Activated T-helper 1 cell treated with anti-CD3 and anti-CD28 coated beads, Interleukin-2, amount 50 U/mL, for 16 hours (primary cell): Measurements from ENCODE around the gene OTOS.
A peak's percentile ranks its signal among the peaks of the same experiment; 100 is the strongest.

Experiments used
- DNase-seq, 2 donors: peaks; one replicate each; pipeline ENCODE4 v3.0.0-alpha.2; 2020; ENCODE audit warnings: low read depth in 1 of 2, low spot score in 1 of 2

The OTOS gene

GRCh38 chr2:240137596-240138253 is 2.7 kb downstream of the OTOS start:
- no peak for DNase-seq

- no peak for DNase-seq
Observed at GRCh38 chr2:240136671-240137292, 3.7 kb downstream of the OTOS start.

- DNase-seq = peak; percentile 75 to 76
Observed at GRCh38 chr2:240136013-240136670, 4.3 kb downstream of the OTOS start, which contains the start of gene COPS9. Gene COPS9 (minus strand): TSS chr2:240136305. CDS start chr2:240136284, 21 bp downstream.

- DNase-seq = no peak
Observed at GRCh38 chr2:240135706-240136012, 4.8 kb downstream of the OTOS start.

GRCh38 chr2:240134956-240135520 is 5.4 kb downstream of the OTOS start:
- DNase-seq = no peak

GRCh38 chr2:240134466-240134865 is 6.0 kb downstream of the OTOS start:
- DNase-seq = no peak

GRCh38 chr2:240133401-240133800 is 7.1 kb downstream of the OTOS start:
- DNase-seq = no peak

- no peak for DNase-seq
Observed at GRCh38 chr2:240132651-240132980, 7.8 kb downstream of the OTOS start.

- no peak for DNase-seq
Observed at GRCh38 chr2:240131941-240132650, 8.4 kb downstream of the OTOS start.

GRCh38 chr2:240131296-240131695 is 9.2 kb downstream of the OTOS start:
- no peak for DNase-seq

- DNase-seq = no peak
Observed at GRCh38 chr2:240130393-240131195, 9.9 kb downstream of the OTOS start.

GRCh38 chr2:240129731-240130392 is 10.6 kb downstream of the OTOS start:
- no peak for DNase-seq

- no peak for DNase-seq
Observed at GRCh38 chr2:240129311-240129710, 11.1 kb downstream of the OTOS start.

GRCh38 chr2:240128608-240129145 is 11.8 kb downstream of the OTOS start:
- DNase-seq = no peak

GRCh38 chr2:240127911-240128607 is 12.4 kb downstream of the OTOS start:
- no peak for DNase-seq

GRCh38 chr2:240127191-240127750 is 13.2 kb downstream of the OTOS start:
- no peak for DNase-seq

GRCh38 chr2:240126731-240127130 is 13.7 kb downstream of the OTOS start:
- DNase-seq = no peak

GRCh38 chr2:240125742-240126141 is 14.7 kb downstream of the OTOS start:
- DNase-seq = no peak

- no peak for DNase-seq
Observed at GRCh38 chr2:240124651-240125030, 15.8 kb downstream of the OTOS start.
